IPS DF 4.7 (cell line): ENCODE measurements around the gene FMN1.

ENCODE experiments used
- DNase-seq: peaks from one replicate; pipeline ENCODE4 v3.0.0-alpha.2; 2013; ENCODE audit warnings: low spot score; ENCODE audit errors: extremely low read depth

Gene FMN1, protein sequence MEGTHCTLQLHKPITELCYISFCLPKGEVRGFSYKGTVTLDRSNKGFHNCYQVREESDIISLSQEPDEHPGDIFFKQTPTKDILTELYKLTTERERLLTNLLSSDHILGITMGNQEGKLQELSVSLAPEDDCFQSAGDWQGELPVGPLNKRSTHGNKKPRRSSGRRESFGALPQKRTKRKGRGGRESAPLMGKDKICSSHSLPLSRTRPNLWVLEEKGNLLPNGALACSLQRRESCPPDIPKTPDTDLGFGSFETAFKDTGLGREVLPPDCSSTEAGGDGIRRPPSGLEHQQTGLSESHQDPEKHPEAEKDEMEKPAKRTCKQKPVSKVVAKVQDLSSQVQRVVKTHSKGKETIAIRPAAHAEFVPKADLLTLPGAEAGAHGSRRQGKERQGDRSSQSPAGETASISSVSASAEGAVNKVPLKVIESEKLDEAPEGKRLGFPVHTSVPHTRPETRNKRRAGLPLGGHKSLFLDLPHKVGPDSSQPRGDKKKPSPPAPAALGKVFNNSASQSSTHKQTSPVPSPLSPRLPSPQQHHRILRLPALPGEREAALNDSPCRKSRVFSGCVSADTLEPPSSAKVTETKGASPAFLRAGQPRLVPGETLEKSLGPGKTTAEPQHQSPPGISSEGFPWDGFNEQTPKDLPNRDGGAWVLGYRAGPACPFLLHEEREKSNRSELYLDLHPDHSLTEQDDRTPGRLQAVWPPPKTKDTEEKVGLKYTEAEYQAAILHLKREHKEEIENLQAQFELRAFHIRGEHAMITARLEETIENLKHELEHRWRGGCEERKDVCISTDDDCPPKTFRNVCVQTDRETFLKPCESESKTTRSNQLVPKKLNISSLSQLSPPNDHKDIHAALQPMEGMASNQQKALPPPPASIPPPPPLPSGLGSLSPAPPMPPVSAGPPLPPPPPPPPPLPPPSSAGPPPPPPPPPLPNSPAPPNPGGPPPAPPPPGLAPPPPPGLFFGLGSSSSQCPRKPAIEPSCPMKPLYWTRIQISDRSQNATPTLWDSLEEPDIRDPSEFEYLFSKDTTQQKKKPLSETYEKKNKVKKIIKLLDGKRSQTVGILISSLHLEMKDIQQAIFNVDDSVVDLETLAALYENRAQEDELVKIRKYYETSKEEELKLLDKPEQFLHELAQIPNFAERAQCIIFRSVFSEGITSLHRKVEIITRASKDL (N-terminal part only)

GRCh38 chr15:33194704-33195670, at the start of gene FMN1:
Gene FMN1, minus strand, starts transcription at chr15:33194714. Its CDS starts 39,800 bp downstream, at chr15:33154914.
- peak; percentile 80 for DNase-seq

DNA sequence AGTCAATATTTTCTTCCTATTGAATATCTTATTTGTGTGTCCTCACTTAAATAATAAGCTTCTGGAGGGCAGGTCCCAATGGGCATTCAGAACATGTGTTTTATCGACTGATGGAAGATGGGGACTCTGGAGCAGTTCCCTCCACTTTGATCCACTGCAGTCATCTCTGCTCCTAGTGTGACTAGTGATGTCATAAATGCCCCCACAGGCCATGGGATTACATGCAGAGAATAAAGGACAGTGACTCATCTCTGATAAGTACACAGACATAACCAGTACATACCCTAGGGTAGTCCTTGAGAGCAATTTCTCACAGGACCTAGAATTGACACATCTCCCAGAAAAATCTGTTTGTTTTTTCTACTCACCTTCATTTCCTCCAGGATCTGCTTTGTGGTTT, 49.4 kb upstream of the FMN1 start:
- DNase-seq = no peak

DNA sequence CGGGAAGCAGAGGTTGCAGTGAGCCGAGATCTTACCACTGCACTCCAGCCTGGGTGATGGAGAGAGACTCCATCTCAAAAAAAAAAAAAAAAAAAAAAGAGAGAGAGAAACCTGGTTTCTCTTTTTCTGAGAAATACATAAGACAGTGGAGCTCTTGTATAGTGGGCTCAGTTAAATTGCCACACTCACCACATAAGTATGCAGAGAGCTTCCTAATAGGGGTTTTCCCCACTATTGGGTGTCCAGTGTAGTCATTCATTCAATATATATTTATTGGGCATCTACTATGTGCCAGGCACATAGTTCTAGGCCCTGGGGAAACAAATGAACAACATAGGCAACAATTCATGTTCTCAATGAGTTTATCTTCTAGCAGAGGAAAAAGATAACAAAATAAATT, 48.9 kb upstream of the FMN1 start:
- no peak for DNase-seq

- no peak for DNase-seq
These were observed 48.2 kb upstream of the FMN1 start for GRCh38 chr15:33242669-33243191.

- no peak for DNase-seq
These were observed 47.7 kb upstream of the FMN1 start for GRCh38 chr15:33242165-33242564.

DNA sequence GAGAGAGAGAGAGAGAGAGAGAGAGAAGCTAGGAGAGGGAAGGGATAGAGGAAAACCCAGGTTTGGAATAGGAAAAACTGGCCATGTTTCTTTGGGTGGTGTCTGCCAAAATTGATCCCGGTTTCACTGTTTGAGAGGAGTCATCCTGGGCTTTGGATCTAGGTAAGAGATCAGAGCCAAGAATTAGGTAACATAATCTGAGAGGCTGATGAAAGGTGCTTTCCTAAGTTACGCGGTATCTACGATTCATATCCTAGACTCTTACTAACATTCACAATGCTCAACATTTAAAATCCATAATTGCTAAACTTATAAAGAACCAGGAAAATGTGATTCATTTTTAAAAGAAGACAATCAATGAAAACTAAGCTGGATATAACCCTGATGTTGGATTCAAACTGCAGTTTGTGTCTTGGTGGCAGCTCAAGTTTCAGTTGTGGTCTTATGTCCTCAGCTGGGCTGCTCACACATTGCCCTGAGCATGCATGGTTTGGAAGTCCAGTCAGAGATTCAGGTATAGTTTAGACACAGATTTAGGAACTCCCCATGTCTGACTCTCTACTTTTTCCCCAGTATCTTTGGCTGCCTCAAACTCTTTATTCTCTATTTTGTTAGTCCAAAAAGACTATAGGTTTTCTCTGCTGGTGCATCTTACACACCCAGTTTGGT, 42.5 kb upstream of the FMN1 start:
- DNase-seq = no peak

- DNase-seq = no peak
These were observed 39.5 kb upstream of the FMN1 start for GRCh38 chr15:33234020-33234461.

DNA sequence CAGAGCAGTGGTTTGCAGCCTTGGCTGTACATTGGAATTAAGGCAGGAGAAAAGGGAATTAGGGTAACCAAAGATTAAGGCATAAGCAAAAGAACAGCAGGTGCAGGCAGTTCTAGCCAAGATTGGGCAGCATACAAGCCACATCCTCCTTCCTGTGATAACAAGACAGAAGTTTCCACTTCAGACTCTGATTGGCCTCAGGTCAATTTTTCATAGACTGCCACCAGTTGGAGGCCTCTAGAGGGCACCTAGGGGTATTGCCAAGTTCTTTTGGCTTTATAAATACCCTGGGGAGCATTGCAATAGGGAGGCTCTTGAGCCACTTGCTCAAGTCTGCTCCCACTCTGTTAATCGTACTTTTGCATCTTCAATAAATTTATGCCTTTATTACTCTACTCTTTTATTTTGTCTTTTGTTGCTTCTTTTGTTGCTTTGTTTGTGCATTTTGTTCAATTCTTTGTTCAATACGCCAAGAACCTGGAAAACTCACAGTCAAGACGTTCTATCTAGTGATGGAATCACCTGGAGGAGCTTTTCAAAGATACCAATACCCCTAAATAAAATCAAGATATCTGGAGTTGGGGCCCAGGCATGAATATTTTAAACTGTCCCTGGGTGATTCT, 32.2 kb upstream of the FMN1 start:
- DNase-seq = no peak

- no peak for DNase-seq
These were observed 23.6 kb upstream of the FMN1 start for GRCh38 chr15:33218071-33218491.

DNA sequence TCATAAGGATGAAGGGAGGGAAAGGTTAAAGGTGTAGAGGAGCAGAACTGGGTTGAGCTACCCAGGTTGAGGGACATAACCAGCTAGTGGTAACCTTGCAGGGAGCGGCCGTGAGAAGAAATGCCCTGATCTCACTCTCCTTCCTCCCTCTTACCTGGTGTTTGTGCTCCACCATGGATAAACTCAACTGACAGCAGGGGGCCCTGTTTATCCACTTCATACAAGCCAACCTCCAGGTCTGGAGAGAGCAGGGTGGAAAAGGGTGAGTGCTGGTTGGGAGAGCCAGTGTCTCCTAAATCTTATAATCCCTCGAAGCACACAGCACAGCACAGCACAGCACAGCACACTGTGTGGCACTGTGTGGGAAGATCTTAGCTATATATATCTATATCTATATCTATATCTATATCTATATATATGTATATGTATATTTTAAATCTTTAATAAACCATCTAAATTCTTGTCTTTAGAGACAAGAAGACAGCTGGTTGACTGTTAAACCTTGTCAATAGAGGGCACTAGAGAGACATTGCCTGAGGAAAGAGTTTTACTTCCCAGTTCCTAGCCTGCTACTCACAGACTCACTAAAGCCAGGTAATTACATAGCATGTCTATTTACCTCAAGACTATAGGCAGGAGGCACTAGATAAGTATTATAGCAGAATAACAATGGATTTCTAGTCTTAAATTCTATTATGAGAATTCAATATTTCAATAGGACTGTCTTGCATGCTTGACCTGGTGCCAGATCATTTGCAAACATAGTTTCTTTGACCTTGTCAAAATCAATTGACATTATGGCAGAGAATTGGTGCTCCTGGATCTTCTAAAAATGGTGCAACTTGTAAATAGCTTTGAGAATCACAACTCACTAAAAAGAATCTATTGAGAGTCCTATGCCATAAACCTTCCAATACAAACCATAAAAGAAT, 21.7 kb upstream of the FMN1 start:
- no peak for DNase-seq

DNA sequence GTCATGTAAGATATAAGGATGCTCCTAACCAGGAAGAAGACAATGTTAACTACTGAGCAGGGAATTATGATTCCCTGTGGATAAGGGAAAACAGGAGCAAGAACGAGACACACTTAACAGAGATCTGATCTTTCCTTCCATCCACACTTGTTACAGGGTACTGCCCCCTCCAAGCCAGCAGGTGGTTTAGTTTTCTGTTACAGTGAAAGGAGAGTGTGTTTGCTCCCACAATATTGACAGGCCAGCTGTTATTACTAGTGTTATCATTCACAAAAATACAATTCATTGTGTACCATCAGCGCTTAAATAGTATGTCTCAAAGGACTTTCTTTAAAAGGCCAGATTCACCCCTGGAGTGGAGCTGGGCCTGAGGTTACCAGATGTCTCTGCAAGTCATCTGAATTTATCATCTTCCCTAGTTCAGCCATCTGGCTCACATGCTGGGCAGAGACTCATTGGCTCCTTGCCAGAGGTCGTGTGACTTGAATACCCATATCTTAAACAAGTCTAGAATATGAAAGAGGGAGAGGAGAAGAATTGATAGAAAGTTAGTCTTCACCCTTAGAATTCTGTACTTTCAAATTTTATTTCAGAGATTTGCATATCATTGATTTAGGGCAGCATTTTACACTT, 16.8 kb upstream of the FMN1 start:
- no peak for DNase-seq

GRCh38 chr15:33209575-33210481, 15.3 kb upstream of the FMN1 start:
- DNase-seq = no peak

- DNase-seq = no peak
These were observed 13.1 kb upstream of the FMN1 start for GRCh38 chr15:33207646-33208045.

- DNase-seq = no peak
These were observed 11.9 kb upstream of the FMN1 start for GRCh38 chr15:33206366-33206765.

- no peak for DNase-seq
These were observed 10.4 kb upstream of the FMN1 start for GRCh38 chr15:33204926-33205325.

GRCh38 chr15:33204087-33204486, 9.6 kb upstream of the FMN1 start:
- DNase-seq = no peak
